ENCODE data around the gene LTA. TPM values are rescaled to one million over a fixed set of nuclear protein-coding genes. Genes with fewer than 3 reads are reported as not detected.

The LTA gene
- polyA plus RNA-seq, 1 experiment = not detected

DNA sequence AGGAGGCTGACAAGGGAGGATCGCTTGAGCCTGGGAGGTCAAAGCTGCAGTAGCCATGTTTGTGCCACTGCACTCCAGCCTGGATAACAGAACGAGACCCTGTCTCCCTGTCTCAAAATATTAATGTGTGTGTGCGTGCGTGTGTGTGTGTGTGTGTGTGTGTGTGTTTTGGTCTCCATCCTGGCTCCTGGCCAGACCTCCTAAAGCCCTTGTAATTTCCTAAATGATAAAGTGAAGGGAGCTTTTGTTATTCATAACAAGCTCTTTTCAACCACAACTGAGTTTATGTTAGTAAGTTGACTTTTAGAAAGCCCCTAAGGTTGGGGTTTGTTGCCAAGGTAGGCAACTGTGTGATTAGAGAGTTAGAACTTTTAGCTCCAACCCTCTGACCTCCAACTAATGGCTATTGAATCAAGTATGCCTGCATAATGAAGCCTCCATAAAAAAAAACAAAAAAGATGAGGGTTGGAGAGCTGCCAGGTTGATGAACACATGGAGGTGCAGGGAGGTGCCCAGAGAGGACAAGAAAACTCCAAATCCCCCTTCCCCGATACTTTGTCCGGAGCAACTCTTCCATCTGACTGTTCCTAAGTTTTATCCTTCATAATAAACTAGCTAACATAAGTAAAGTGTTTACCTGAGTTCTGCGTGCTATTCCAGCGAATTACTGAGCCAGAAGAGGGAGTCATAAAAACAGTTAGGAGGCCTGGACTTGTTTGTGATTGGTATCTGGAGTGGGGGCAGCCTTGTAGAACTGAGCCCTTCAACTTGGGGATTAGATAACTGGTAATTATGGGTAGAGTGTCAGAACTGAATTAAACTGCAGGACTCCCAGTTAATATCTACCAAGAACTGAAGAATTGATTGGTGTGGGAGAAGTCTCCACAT, 37.7 kb downstream of the LTA start:
- no peak overlapping the region for H3K27ac ChIP-seq (ENCODE audit: low read depth, low read length)
- H3K27me3 ChIP-seq (ENCODE audit: control insufficient read depth, insufficient read depth, low read length) = peaks cover 6% of the 10 kb centered on the region
- no peak overlapping the region for H3K4me3 ChIP-seq (ENCODE audit: low read depth, low read length)
- H3K9me3 ChIP-seq (ENCODE audit: control insufficient read depth, insufficient read depth, low read length) = no peaks in the 10 kb centered on the region
- no peak for DNase-seq (ENCODE audit: low read depth, low spot score)
- ChIA-PET POLR2A (no interaction called here), CTCF (interaction anchor here (1.0 to 1.7 kb wide), 5 partner anchors 9 to 63 kb away, joined by 4 to 22 read pairs (median 5); partner anchors contain the start of genes ATP6V1G2 and NFKBIL1)
- TF ChIP-seq, protein P1, sequence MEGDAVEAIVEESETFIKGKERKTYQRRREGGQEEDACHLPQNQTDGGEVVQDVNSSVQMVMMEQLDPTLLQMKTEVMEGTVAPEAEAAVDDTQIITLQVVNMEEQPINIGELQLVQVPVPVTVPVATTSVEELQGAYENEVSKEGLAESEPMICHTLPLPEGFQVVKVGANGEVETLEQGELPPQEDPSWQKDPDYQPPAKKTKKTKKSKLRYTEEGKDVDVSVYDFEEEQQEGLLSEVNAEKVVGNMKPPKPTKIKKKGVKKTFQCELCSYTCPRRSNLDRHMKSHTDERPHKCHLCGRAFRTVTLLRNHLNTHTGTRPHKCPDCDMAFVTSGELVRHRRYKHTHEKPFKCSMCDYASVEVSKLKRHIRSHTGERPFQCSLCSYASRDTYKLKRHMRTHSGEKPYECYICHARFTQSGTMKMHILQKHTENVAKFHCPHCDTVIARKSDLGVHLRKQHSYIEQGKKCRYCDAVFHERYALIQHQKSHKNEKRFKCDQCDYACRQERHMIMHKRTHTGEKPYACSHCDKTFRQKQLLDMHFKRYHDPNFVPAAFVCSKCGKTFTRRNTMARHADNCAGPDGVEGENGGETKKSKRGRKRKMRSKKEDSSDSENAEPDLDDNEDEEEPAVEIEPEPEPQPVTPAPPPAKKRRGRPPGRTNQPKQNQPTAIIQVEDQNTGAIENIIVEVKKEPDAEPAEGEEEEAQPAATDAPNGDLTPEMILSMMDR (IDR thresholded peaks at IDR 0.05; ENCODE audit: low read depth, low read length) = no peak

DNA sequence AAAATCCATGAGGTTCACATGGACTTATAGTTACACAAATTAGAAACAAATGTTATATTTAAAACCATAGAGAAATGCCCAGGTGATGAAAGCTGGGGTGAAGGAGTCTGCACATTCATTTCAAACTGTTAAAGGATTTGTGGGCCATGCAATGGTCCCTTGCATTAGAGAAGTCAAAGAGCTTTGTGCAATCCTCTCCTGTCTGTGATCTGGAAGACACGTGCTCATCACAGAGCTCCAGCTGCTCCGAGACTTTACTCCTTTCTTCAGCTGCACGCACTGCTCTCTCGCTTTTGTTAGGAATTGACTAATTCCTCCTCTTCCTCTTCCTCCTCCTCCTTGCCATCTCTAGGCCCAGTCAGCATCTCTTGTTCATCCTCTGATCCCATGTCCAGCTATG, 38.9 kb downstream of the LTA start:
- Histone ChIP-seq H3K27me3 (ENCODE audit: control insufficient read depth, insufficient read depth, low read length) (peaks cover 6% of the 10 kb centered on the region), H3K27ac (ENCODE audit: low read depth, low read length) (no peak overlapping the region), H3K4me3 (ENCODE audit: low read depth, low read length) (no peak overlapping the region), H3K9me3 (ENCODE audit: control insufficient read depth, insufficient read depth, low read length) (no peaks in the 10 kb centered on the region)
- DNase-seq (ENCODE audit: low read depth, low spot score) = no peak
- ChIA-PET CTCF (interaction anchor here (0.9 to 1.7 kb wide), 5 partner anchors 10 to 64 kb away, joined by 3 to 14 read pairs (median 4); partner anchors contain the start of genes ATP6V1G2 and NFKBIL1), POLR2A (no interaction called here)
- TF ChIP-seq, protein P1 (IDR thresholded peaks at IDR 0.05; ENCODE audit: low read depth, low read length) = no peak

DNA sequence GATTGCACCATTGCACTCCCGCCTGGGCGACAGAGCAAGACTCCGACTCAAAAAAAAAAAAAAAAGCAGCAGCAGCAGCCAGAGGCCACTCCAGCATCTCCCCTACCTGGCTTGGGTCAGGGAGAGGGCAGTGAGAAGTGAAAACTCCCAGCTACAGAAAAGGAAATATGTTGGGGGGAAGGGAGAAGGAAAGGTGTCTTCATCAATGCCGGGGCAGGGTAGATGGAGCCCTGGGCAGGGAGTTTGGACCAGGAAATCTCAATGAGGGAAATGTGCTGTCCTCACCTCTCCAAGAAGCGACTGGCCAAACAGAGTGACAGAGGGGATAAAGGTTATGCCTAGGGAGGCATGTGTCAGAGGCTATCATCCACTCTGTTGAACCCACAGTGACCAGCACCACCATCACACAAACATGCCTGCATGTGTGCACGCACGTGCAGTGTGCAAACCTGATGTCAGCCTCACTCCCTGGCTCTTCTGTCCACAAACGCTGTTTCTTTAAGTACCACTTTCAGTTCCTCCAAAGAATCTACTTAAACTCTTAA, 42.1 kb downstream of the LTA start:
- TF ChIP-seq, protein P1 (IDR thresholded peaks at IDR 0.05; ENCODE audit: low read depth, low read length) = no peak
- CTCF ChIA-PET = interaction anchor here (0.9 kb wide), 1 partner anchor 16 kb away, joined by 3 read pairs; no protein-coding TSS in a partner anchor

DNA sequence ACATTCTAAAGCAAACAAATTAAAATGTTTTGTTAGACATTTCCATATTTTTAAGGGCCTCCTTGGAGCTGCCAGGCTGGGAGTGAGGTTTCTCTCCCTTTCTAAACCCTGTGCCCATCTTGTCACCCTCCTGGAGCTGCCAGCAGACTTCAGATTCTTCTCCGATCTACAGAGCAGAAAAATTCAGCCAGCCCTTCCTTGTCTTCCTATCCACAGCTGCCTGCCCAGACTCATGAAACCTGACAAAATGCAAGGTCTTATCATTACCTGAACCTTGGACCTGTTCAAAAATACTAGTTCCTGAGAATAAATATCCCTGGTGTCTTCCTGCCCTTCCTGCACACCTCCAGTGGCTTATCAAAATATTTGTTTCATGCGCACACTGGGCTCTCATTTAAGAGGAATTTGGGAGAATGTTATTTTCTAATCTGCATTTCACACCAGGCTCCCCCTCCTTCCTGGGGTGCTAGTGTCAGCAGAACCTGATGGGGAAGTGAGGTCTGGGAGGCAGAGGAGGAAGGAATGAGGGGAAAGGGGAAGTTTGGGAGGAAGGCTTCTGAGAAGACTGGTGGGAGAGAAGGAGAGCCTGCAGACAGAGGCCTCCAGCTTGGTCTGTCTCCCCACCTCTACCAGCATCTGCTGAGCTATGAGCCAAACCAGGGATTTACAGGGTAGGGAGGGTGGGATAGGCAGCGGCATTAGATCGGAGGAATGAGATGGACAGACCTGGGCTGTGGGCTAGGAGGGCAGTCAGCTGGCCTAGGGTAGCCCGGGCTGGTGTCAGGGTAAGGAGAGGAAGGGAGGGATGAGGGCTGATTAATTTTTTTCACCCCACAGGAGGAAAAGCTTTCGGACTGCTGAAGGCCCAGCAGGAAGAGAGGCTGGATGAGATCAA, 42.8 kb downstream of the LTA start, which contains the start of gene AIF1:
AIF1 (plus strand) TSS at position 551 of the 895 bp plus-strand sequence; CDS start at position 647, 96 bp downstream.
- peaks cover 6% of the 10 kb centered on the region for H3K27me3 ChIP-seq (ENCODE audit: control insufficient read depth, insufficient read depth, low read length)
- ChIA-PET CTCF (interaction anchor here (0.6 to 0.9 kb wide), 2 partner anchors 17 to 132 kb away, joined by 3 to 4 read pairs; no protein-coding TSS in a partner anchor), POLR2A (interaction anchor here (0.6 kb wide), 1 partner anchor 18 kb away, joined by 3 read pairs; no protein-coding TSS in a partner anchor)
- DNase-seq (ENCODE audit: low read depth, low spot score) = no peak
- no peaks in the 10 kb centered on the region for H3K9me3 ChIP-seq (ENCODE audit: control insufficient read depth, insufficient read depth, low read length)
- TF ChIP-seq, protein P1 (IDR thresholded peaks at IDR 0.05; ENCODE audit: low read depth, low read length) = no peak
- no peak within 1 kb of the TSS for H3K4me3 ChIP-seq (ENCODE audit: low read depth, low read length)
- no peak within 1 kb of the TSS for H3K27ac ChIP-seq (ENCODE audit: low read depth, low read length)

More for the DNA sequence above, 42.1 kb downstream of the LTA start:
- no peak overlapping the region for H3K4me3 ChIP-seq (ENCODE audit: low read depth, low read length)
- H3K27ac ChIP-seq (ENCODE audit: low read depth, low read length) = no peak overlapping the region
- no peaks in the 10 kb centered on the region for H3K9me3 ChIP-seq (ENCODE audit: control insufficient read depth, insufficient read depth, low read length)
- H3K27me3 ChIP-seq (ENCODE audit: control insufficient read depth, insufficient read depth, low read length) = peaks cover 6% of the 10 kb centered on the region
- POLR2A ChIA-PET = interaction anchor here (0.7 kb wide), 1 partner anchor 14 kb away, joined by 4 read pairs; no protein-coding TSS in a partner anchor
- DNase-seq (ENCODE audit: low read depth, low spot score) = no peak
